Small intestine (tissue), 7 donors: ENCODE measurements around the gene RBM14. TPM values are rescaled to one million over a fixed set of nuclear protein-coding genes. Genes with fewer than 3 reads are reported as not detected.

Experiments
- DNase-seq, 2 donors: peaks; one replicate each; pipeline versions ENCODE4 v3.0.0 to v3.0.0-alpha.2; 2013
- FAIRE-seq: peaks from 2 replicates; lab custom pipeline; 2012; peaks lifted over from hg19 to GRCh38; lab: Jason Lieb, UNC
- H3K27ac ChIP-seq, 3 donors: one replicate each; pipeline ENCODE4 v1.5.1; 2013; ENCODE audit warnings: low read length in 2 of 3, mild to moderate bottlenecking in 2 of 3, control low read depth in 1 of 3, inconsistent platforms in 1 of 3, low read depth in 1 of 3, moderate library complexity in 1 of 3
- H3K27me3 ChIP-seq, 3 donors: one replicate each; pipeline ENCODE4 v1.6.1; 2013; ENCODE audit warnings: low read length in 3 of 3, inconsistent platforms in 1 of 3; ENCODE audit not compliant: control insufficient read depth in 3 of 3, insufficient read depth in 3 of 3
- H3K36me3 ChIP-seq, 3 donors: one replicate each; pipeline ENCODE4 v1.6.1; 2013; ENCODE audit warnings: low read length in 3 of 3, inconsistent platforms in 1 of 3, low read depth in 1 of 3, mild to moderate bottlenecking in 1 of 3, moderate library complexity in 1 of 3; ENCODE audit not compliant: control insufficient read depth in 3 of 3, insufficient read depth in 2 of 3
- H3K4me1 ChIP-seq, 3 donors: one replicate each; pipeline ENCODE4 v1.6.1; 2013; ENCODE audit warnings: low read length in 2 of 3, inconsistent platforms in 1 of 3, low read depth in 1 of 3, mild to moderate bottlenecking in 1 of 3, moderate library complexity in 1 of 3; ENCODE audit not compliant: control insufficient read depth in 3 of 3, insufficient read depth in 2 of 3
- H3K4me3 ChIP-seq, 3 donors: one replicate each; pipeline ENCODE4 v1.5.1; 2013; ENCODE audit warnings: low read length in 3 of 3, control low read depth in 1 of 3, inconsistent platforms in 1 of 3, low read depth in 1 of 3, mild to moderate bottlenecking in 1 of 3, moderate library complexity in 1 of 3
- H3K9me3 ChIP-seq, 2 donors: one replicate each; pipeline ENCODE4 v1.6.1; 2013; ENCODE audit warnings: low read depth in 1 of 2, low read length in 1 of 2; ENCODE audit not compliant: control insufficient read depth in 2 of 2, insufficient read depth in 1 of 2
- WGBS, 3 donors: extraction: QIAGEN DNeasy Blood & Tissue Kit; methylation state at CpG; one replicate each; pipeline ENCODE4 v1.1.7; 2013; 5-methylcytosine and 5-hydroxymethylcytosine counted together
- polyA plus RNA-seq, 4 donors: library from polyadenylated mRNA; stranded (reverse) in 3 of 4; unstranded in 1 of 4; fragments of 200-250 nt in 3 of 4; fragments of 120-200 nt in 1 of 4; gene quantifications; one replicate each; pipeline versions ENCODE4 v1.2.1 to v1.2.3, GENCODE V29; 2013
- donor health status: healthy with polysubstance abuse.
- donor health status: control.
- donor health status: control.
- donor health status: Bipolar disorder and iron deficiency.
- donor health status: healthy.

The RBM14 gene
- polyA plus RNA-seq, 4 donors = 17.0 to 63.4 (median 32.6) TPM

DNA sequence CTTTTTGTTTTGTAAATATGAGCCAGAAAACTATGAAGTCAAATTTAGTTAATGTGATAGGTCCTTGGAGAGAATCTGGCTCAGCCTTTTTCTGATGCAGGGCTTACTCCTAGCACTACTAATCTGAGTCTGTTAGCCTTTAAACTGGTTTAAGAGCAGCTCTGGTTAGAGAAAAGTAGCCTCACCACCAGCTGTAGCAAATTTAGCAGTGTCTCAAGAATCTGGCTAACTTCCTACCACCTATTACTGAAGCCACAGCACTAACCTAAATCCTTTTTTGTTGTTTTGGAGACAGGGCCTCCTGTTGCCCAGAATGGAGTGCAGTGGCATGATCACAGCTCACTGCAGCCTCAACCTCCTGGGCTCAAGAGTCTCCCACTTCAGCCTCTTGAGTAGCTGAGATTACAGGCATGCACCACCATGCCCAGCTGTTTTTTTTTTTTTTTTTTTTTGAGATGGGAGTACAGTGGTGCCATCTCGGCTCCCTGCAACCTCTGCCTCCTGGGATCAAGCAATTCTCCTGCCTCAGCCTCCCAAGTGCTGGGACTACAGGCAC lies 47.4 kb downstream of the RBM14 start:
- no peaks in the 10 kb centered on the region for H3K4me1 ChIP-seq
- H3K4me3 ChIP-seq = no peak overlapping the region
- 89 to 100% (median 100%) methylated on average over 1 of the region's 1 CpG for WGBS, 3 donors
- no peaks in the 10 kb centered on the region for H3K27me3 ChIP-seq
- peaks cover 10 to 45% (median 12%) of the 10 kb centered on the region in 3 donors for H3K36me3 ChIP-seq
- DNase-seq (no peak), FAIRE-seq (no peak)
- no peak overlapping the region for H3K27ac ChIP-seq
- no peaks in the 10 kb centered on the region for H3K9me3 ChIP-seq

- Histone ChIP-seq H3K27ac (no peak overlapping the region), H3K4me3 (no peak overlapping the region), H3K27me3 (no peaks in the 10 kb centered on the region), H3K9me3 (no peaks in the 10 kb centered on the region), H3K4me1 (no peaks in the 10 kb centered on the region), H3K36me3 (peaks cover 8 to 42% (median 9%) of the 10 kb centered on the region in 3 donors)
- WGBS, 3 donors = 92 to 95% (median 94%) methylated on average over 11 of the region's 11 CpGs
- DNase-seq (no peak), FAIRE-seq (no peak)
These were observed 48.9 kb downstream of the RBM14 start for GRCh38 chr11:66665369-66665768.

DNA sequence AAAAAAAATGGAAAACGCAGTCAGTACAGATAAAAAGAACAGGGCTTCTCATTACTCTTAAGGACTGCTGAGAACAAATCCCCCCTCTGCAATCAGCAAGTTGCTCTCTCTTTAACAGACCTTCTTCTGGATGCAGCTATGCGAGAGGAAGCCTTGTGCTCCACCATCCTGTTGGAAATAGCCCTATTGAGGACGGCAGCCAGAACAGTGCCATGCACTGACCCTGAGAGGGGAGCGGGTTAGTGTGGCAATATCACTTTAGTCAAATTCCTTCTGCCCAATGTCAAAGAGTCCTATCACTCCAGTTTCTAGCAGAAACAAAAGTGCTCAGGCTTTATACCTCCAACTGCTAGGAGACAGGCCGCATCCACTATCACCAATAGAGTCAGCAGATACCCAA lies 54.4 kb downstream of the RBM14 start:
- Histone ChIP-seq H3K9me3 (no peaks in the 10 kb centered on the region), H3K36me3 (peaks cover 0 to 23% (median 5%) of the 10 kb centered on the region in 3 donors), H3K27ac (no peak overlapping the region), H3K4me3 (no peak overlapping the region), H3K4me1 (peaks cover 4 to 11% (median 5%) of the 10 kb centered on the region in 3 donors), H3K27me3 (no peaks in the 10 kb centered on the region)
- 84 to 89% (median 85%) methylated on average over 5 of the region's 5 CpGs for WGBS, 3 donors
- no peak for FAIRE-seq
- no peak for DNase-seq

DNA sequence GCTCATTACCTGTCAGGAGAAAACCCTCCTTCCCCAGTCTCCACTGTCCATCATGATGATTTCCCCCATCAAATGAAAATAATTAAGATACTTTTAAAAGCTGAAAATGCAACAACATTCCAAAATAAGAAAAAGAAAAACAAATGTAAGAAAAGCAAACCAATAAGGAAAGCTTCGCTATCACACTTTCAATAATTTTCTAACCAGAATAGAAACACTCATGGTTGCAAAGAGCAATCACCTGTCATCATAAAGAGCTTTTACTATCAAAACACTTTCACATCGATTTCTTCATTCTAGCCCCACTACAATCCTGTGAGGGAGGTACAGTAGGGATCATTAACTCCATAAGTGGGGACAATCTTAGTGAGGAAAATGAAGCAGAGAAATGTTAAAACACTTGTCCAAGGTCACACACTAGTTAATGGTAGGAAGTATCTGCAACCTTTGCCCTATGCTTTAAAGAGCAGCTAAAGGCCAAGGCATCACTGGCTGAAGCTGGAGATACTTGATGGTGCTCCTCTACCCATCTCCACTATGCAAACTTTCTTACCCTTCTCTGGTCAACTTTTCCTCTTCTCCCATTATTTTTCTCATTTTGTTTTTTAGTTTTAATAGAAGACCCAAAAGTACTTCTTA lies 58.7 kb downstream of the RBM14 start:
- H3K9me3 ChIP-seq = no peaks in the 10 kb centered on the region
- no peak overlapping the region for H3K27ac ChIP-seq
- peaks cover 9 to 25% (median 12%) of the 10 kb centered on the region in 3 donors for H3K4me1 ChIP-seq
- peaks cover 0 to 9% (median 0%) of the 10 kb centered on the region in 3 donors for H3K36me3 ChIP-seq
- no peaks in the 10 kb centered on the region for H3K27me3 ChIP-seq
- 61 to 79% (median 65%) methylated on average over 2 of the region's 2 CpGs for WGBS, 3 donors
- no peak for FAIRE-seq
- peak in 1 of 2 donors; percentile 39 for DNase-seq
- no peak overlapping the region for H3K4me3 ChIP-seq

DNA sequence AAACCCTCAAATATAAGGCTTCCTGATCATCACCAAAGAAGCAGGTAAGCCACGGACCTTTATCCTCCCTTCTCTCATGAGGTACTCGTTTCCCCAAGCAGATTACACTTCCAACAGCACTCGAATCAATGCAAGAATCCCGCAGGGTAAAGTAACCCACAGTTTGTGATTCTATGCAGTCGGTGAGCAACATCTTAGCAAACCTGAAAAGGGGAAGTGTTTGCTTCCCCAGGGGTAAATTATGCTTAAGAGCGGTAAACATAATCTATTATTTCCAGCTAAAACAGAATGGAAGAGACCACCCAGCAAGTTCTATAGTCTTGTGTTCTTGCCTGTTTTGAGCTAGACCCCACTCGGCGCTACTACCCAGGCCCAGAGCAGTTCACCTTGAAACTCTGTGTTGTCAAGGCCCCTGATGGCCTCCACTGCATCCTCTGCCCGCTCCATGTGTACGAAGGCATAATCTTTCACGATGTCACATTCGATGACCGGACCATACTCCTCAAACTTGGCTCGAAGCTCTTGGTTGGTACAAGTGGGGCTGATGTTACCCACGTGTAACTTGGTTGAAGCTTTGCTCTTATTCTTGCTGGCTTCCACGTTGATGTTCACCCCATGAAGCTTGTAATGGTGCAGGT lies 60.0 kb downstream of the RBM14 start:
- Histone ChIP-seq H3K9me3 (peaks cover 0 to 3% of the 10 kb centered on the region in 2 donors), H3K4me1 (peaks cover 9 to 25% (median 12%) of the 10 kb centered on the region in 3 donors), H3K27me3 (no peaks in the 10 kb centered on the region), H3K27ac (no peak overlapping the region), H3K36me3 (peaks cover 0 to 7% (median 0%) of the 10 kb centered on the region in 3 donors), H3K4me3 (peak overlapping the region in 1 of 3 donors; percentile 79)
- FAIRE-seq (no peak), DNase-seq (no peak)
- 58 to 77% (median 73%) methylated on average over 16 of the region's 16 CpGs for WGBS, 3 donors

Other genes with a start within 250 kb of the RBM14 start
- 10 to 100 TPM in 2 of 4 donors, 1 to 10 TPM in 1, under 1 TPM in 1; 0.89 to 16.2 (median 6.7) TPM for gene SLC29A2, start 244.9 kb upstream of the RBM14 start, polyA plus RNA-seq
- gene NPAS4, start 195.6 kb upstream of the RBM14 start, polyA plus RNA-seq = under 1 TPM in 2 of 4 donors, not detected in 2; 0.10 to 0.15 TPM
- 100 to 1,000 TPM in 1 of 4 donors, 10 to 100 TPM in 3; 57.0 to 118 (median 64.1) TPM for gene MRPL11, start 177.8 kb upstream of the RBM14 start, polyA plus RNA-seq
- gene PELI3, start 149.7 kb upstream of the RBM14 start, polyA plus RNA-seq = 1 to 10 TPM; 3.1 to 5.0 (median 4.6) TPM
- 10 to 100 TPM; 25.3 to 67.7 (median 37.4) TPM for gene DPP3, start 136.2 kb upstream of the RBM14 start, polyA plus RNA-seq
- gene BBS1, start 106.0 kb upstream of the RBM14 start, polyA plus RNA-seq = 10 to 100 TPM in 2 of 4 donors, 1 to 10 TPM in 2; 3.8 to 37.1 (median 7.9) TPM
- 10 to 100 TPM in 1 of 4 donors, 1 to 10 TPM in 3; 3.1 to 11.0 (median 5.5) TPM for gene ZDHHC24, start 70.6 kb upstream of the RBM14 start, polyA plus RNA-seq
- gene ACTN3, start 69.7 kb upstream of the RBM14 start, polyA plus RNA-seq = under 1 TPM in 2 of 4 donors, not detected in 2; 0.01 to 0.19 TPM
- 10 to 100 TPM in 2 of 4 donors, 1 to 10 TPM in 1, under 1 TPM in 1; 0.67 to 21.0 (median 7.8) TPM for gene CTSF, start 48.0 kb upstream of the RBM14 start, polyA plus RNA-seq
- under 1 TPM in 3 of 4 donors, not detected in 1; 0.09 to 0.22 (median 0.21) TPM for gene CCDC87, start 23.6 kb upstream of the RBM14 start, polyA plus RNA-seq
- 10 to 100 TPM; 35.0 to 100.0 (median 66.6) TPM for gene CCS, start 23.4 kb upstream of the RBM14 start, polyA plus RNA-seq
- gene RBM4, start 22.1 kb downstream of the RBM14 start, polyA plus RNA-seq = 100 to 1,000 TPM in 2 of 4 donors, 10 to 100 TPM in 2; 86.1 to 141 (median 94.4) TPM
- gene RBM4B, start 61.3 kb downstream of the RBM14 start, polyA plus RNA-seq = 10 to 100 TPM in 2 of 4 donors, 1 to 10 TPM in 2; 7.0 to 35.9 (median 11.3) TPM
- gene SPTBN2, start 112.6 kb downstream of the RBM14 start, polyA plus RNA-seq = 1 to 10 TPM in 3 of 4 donors, under 1 TPM in 1; 0.27 to 5.0 (median 2.8) TPM
- gene RCE1, start 226.8 kb downstream of the RBM14 start, polyA plus RNA-seq = 10 to 100 TPM; 15.1 to 26.9 (median 20.7) TPM
- gene LRFN4, start 240.4 kb downstream of the RBM14 start, polyA plus RNA-seq = 10 to 100 TPM in 1 of 4 donors, 1 to 10 TPM in 3; 1.4 to 12.2 (median 6.2) TPM